ENCODE data around the gene ABCB8.
A peak's percentile ranks its signal among the peaks of the same experiment; 100 is the strongest.

Gene ABCB8

GRCh38 chr7:150990416-150991186 is 37.6 kb upstream of the ABCB8 start, which contains the start of gene NOS3:
Gene NOS3 (plus strand): TSS chr7:150991017. CDS start chr7:150993804, 2,787 bp downstream.
- H3K4me3 ChIP-seq (ENCODE audit: low read depth, low read length) = no peak within 1 kb of the TSS
- no peaks in the 10 kb centered on the region for H3K36me3 ChIP-seq (ENCODE audit: control insufficient read depth in 2 of 2, insufficient read depth in 1 of 2, low read length in 2 of 2)
- CTCF ChIA-PET = interaction anchor here (0.7 to 2.1 kb wide), 10 partner anchors 11 to 637 kb away, joined by 3 to 8 read pairs (median 3); no protein-coding TSS in a partner anchor
- POLR2A ChIA-PET = no interaction called here
- H3K27ac ChIP-seq (ENCODE audit: extremely low read depth, low read depth, low read length) = no peak within 1 kb of the TSS
- TF ChIP-seq ZNF704 (tag by site-specific recombination; IDR thresholded peaks at IDR 0.05) (no peak), PRDM10 (tag by site-specific recombination; IDR thresholded peaks at IDR 0.05) (no peak), ZNF184 (tag by site-specific recombination; IDR thresholded peaks at IDR 0.05) (peak; percentile 87), SETDB1 (IDR thresholded peaks at IDR 0.05; ENCODE audit: insufficient read length, low read length) (peak; percentile 94), ZNF211 (tag by site-specific recombination; IDR thresholded peaks at IDR 0.05; ENCODE audit: low read depth) (no peak), SCRT2 (tag by site-specific recombination; IDR thresholded peaks at IDR 0.05) (no peak), TCF7L2 (IDR thresholded peaks at IDR 0.05; ENCODE audit: borderline replicate concordance, low read depth, low read length) (no peak), KLF8 (tag by site-specific recombination; IDR thresholded peaks at IDR 0.05) (0 out of 2 replicates have a peak, but pooled peaks have one; percentile 42), ZNF501 (tag by site-specific recombination; IDR thresholded peaks at IDR 0.05) (no peak)
- H3K9me3 ChIP-seq (ENCODE audit: control insufficient read depth, insufficient read depth, low read depth, low read length) = no peaks in the 10 kb centered on the region
- H3K4me1 ChIP-seq (ENCODE audit: control insufficient read depth, insufficient read depth, low read length) = no peaks in the 10 kb centered on the region

- Histone ChIP-seq H3K4me1 (ENCODE audit: control insufficient read depth, insufficient read depth, low read length) (no peaks in the 10 kb centered on the region), H3K4me3 (ENCODE audit: low read depth, low read length) (no peak overlapping the region), H3K27ac (ENCODE audit: extremely low read depth, low read depth, low read length) (no peak overlapping the region), H3K36me3 (ENCODE audit: control insufficient read depth in 2 of 2, insufficient read depth in 1 of 2, low read length in 2 of 2) (no peaks in the 10 kb centered on the region), H3K9me3 (ENCODE audit: control insufficient read depth, insufficient read depth, low read depth, low read length) (no peaks in the 10 kb centered on the region)
- TF ChIP-seq GLIS1 (tag by site-specific recombination; IDR thresholded peaks at IDR 0.05) = no peak
- no peak for TF ChIP-seq ZBTB48 (tag by site-specific recombination; IDR thresholded peaks at IDR 0.05)
- no peak for TF ChIP-seq ZNF660 (tag by site-specific recombination; IDR thresholded peaks at IDR 0.05)
- no peak for TF ChIP-seq ZNF112 (tag by site-specific recombination; IDR thresholded peaks at IDR 0.05)
- TF ChIP-seq KLF16 (tag by site-specific recombination; IDR thresholded peaks at IDR 0.05) = no peak
- no peak for TF ChIP-seq ZBTB10 (tag by site-specific recombination; IDR thresholded peaks at IDR 0.05)
- ChIA-PET CTCF (interaction anchor here (1.0 to 1.7 kb wide), 5 partner anchors 18 to 213 kb away, joined by 3 to 7 read pairs (median 3); no protein-coding TSS in a partner anchor), POLR2A (interaction anchor here (1.1 kb wide), 1 partner anchor 9 kb away, joined by 3 read pairs; no protein-coding TSS in a partner anchor)
These were observed 36.1 kb upstream of the ABCB8 start for GRCh38 chr7:150992051-150992640.

All from HEK293 (cell line).